ENCODE measurements around the gene AQP5.

DNA sequence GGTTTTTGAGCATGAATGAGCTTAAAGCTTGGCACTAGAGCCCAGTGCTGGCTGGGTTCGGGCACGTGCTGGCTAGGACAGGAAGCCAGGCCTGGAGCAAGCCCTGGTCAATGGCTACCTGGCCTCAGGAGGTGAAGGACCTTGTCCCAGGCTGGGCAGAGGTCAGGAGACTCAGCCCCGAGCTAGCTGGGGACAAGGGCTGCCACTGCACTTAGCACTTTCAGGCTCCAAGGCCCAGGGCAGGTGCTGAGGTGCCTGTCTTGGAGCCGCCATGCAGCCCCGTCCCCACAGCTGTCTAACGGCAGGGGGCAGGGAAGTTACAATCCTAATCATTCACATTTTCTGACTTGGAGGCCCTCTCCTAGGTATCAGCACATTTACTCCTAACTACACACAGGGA is 6.8 kb downstream of the AQP5 start:
- TF ChIP-seq, protein P1, sequence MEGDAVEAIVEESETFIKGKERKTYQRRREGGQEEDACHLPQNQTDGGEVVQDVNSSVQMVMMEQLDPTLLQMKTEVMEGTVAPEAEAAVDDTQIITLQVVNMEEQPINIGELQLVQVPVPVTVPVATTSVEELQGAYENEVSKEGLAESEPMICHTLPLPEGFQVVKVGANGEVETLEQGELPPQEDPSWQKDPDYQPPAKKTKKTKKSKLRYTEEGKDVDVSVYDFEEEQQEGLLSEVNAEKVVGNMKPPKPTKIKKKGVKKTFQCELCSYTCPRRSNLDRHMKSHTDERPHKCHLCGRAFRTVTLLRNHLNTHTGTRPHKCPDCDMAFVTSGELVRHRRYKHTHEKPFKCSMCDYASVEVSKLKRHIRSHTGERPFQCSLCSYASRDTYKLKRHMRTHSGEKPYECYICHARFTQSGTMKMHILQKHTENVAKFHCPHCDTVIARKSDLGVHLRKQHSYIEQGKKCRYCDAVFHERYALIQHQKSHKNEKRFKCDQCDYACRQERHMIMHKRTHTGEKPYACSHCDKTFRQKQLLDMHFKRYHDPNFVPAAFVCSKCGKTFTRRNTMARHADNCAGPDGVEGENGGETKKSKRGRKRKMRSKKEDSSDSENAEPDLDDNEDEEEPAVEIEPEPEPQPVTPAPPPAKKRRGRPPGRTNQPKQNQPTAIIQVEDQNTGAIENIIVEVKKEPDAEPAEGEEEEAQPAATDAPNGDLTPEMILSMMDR (IDR thresholded peaks at IDR 0.05): no peak
- no peak for TF ChIP-seq ZFX (IDR thresholded peaks at IDR 0.05; ENCODE audit: borderline replicate concordance)
